Natural killer cell (primary cell): ENCODE measurements around the gene CRTAC1. TPM values are rescaled to one million over a fixed set of nuclear protein-coding genes. Genes with fewer than 3 reads are reported as not detected.
A peak's percentile ranks its signal among the peaks of the same experiment; 100 is the strongest.

Experiments used
- ATAC-seq, 3 donors: fragments of 150-1000 bp in 2 of 3; fragments of 200-7000 bp in 1 of 3; cut with Tn5 transposase; 1 replicate in 1 of 3; 2 replicates in 2 of 3; pipeline ENCODE4 v1.10.0; 2021; ENCODE audit warnings: mild to moderate bottlenecking in 2 of 3, moderate library complexity in 2 of 3
- DNase-seq, 2 donors: peaks; one replicate each; pipeline versions ENCODE4 v3.0.0 to v3.0.0-alpha.2; 2013 to 2021; ENCODE audit warnings: mixed read lengths in 1 of 2
- H3K27ac ChIP-seq: one replicate; pipeline ENCODE4 v1.5.1; 2013; ENCODE audit warnings: mild to moderate bottlenecking, low read length
- H3K27me3 ChIP-seq: one replicate; pipeline ENCODE4 v1.6.1; 2013; ENCODE audit warnings: low read length; ENCODE audit not compliant: control insufficient read depth, insufficient read depth
- H3K36me3 ChIP-seq: one replicate; pipeline ENCODE4 v1.6.1; 2013; ENCODE audit warnings: low read length; ENCODE audit not compliant: control insufficient read depth, insufficient read depth
- H3K4me1 ChIP-seq: one replicate; pipeline ENCODE4 v1.6.1; 2013; ENCODE audit warnings: low read length; ENCODE audit not compliant: control insufficient read depth, insufficient read depth
- H3K4me3 ChIP-seq: one replicate; pipeline ENCODE4 v1.5.1; 2013; ENCODE audit warnings: low read length
- H3K9me3 ChIP-seq: one replicate; pipeline ENCODE4 v1.6.1; 2013; ENCODE audit warnings: low read length; ENCODE audit not compliant: control insufficient read depth, insufficient read depth
- H3K27ac Mint-ChIP-seq, 2 donors: one replicate each; pipeline ENCODE4 v1.8.0; 2022; ENCODE audit warnings: mild to moderate bottlenecking in 2 of 2, mixed read lengths in 2 of 2, moderate library complexity in 1 of 2
- H3K27me3 Mint-ChIP-seq, 2 donors: one replicate each; pipeline ENCODE4 v1.8.0; 2022; ENCODE audit warnings: low read depth in 2 of 2, mixed read lengths in 2 of 2
- H3K36me3 Mint-ChIP-seq: one replicate; pipeline ENCODE4 v1.8.0; 2022; ENCODE audit warnings: mixed read lengths
- H3K4me1 Mint-ChIP-seq, 2 donors: one replicate each; pipeline ENCODE4 v1.8.0; 2022; ENCODE audit warnings: mixed read lengths in 2 of 2
- H3K4me3 Mint-ChIP-seq: one replicate; pipeline ENCODE4 v1.8.0; 2022; ENCODE audit warnings: mild to moderate bottlenecking, moderate library complexity, mixed read lengths
- H3K9me3 Mint-ChIP-seq, 2 donors: one replicate each; pipeline ENCODE4 v1.8.0; 2022; ENCODE audit warnings: mixed read lengths in 2 of 2
- CTCF ChIP-seq: fragments of 200-600 bp; IDR thresholded peaks from one replicate; pipeline ENCODE4 v1.8.0; 2022; ENCODE audit warnings: antibody characterized with exemption
- whole genome bisulfite sequencing: methylation state at CpG from one replicate; pipeline ENCODE4 v1.1.7; 2013; ENCODE audit warnings: missing lambda C conversion rate; ENCODE audit not compliant: insufficient coverage; 5-methylcytosine and 5-hydroxymethylcytosine counted together
- intact Hi-C: fragments of 100-400 bp; cut with micrococcal nuclease; formaldehyde crosslinking; loops from one replicate; pipeline ENCODE4 v1.14.2; 2022
- total RNA-seq, 4 donors: library from RNA; stranded (reverse); fragments of 120-200 nt in 1 of 4; gene quantifications; one replicate each; pipeline versions ENCODE4 v1.2.3 to v1.2.4, GENCODE V29; 2013 to 2022

The CRTAC1 gene
- total RNA-seq, 3 donors from 2014 or later (not counting 1 experiment from before 2014, with no cell fraction given) = not detected

- Histone ChIP-seq H3K27me3 (no peaks in the 10 kb centered on the region), H3K4me1 (peaks cover 24% of the 10 kb centered on the region), H3K4me3 (no peak overlapping the region), H3K27ac (no peak overlapping the region), H3K36me3 (no peaks in the 10 kb centered on the region), H3K9me3 (no peaks in the 10 kb centered on the region)
- H3K36me3 Mint-ChIP-seq = no peaks in the 10 kb centered on the region
- no peaks in the 10 kb centered on the region for H3K9me3 Mint-ChIP-seq
- TF ChIP-seq CTCF = no peak
- no peak overlapping the region for H3K4me3 Mint-ChIP-seq
- WGBS = 85% methylated on average over 8 of the region's 8 CpGs
- H3K27me3 Mint-ChIP-seq = peaks cover 0 to 3% of the 10 kb centered on the region in 2 donors
- ATAC-seq (no peak), DNase-seq (no peak)
- intact Hi-C loops = no loop called here
- H3K4me1 Mint-ChIP-seq = peaks cover 46 to 47% of the 10 kb centered on the region in 2 donors
- no peak overlapping the region for H3K27ac Mint-ChIP-seq
These were observed 159.4 kb downstream of the CRTAC1 start for GRCh38 chr10:97870990-97871389.

- Mint-ChIP-seq H3K27me3 (no peaks in the 10 kb centered on the region), H3K4me1 (peaks cover 46 to 52% of the 10 kb centered on the region in 2 donors), H3K9me3 (no peaks in the 10 kb centered on the region), H3K27ac (peak overlapping the region; percentile 62 to 81), H3K4me3 (peak overlapping the region; percentile 77), H3K36me3 (no peaks in the 10 kb centered on the region)
- intact Hi-C loops = loop anchor here (1.0 kb wide), 1 partner anchor 77 kb away; no protein-coding TSS in a partner anchor
- Histone ChIP-seq H3K4me1 (peaks cover 24% of the 10 kb centered on the region), H3K36me3 (no peaks in the 10 kb centered on the region), H3K4me3 (no peak overlapping the region), H3K27me3 (no peaks in the 10 kb centered on the region), H3K9me3 (no peaks in the 10 kb centered on the region), H3K27ac (peak overlapping the region; percentile 64)
- TF ChIP-seq CTCF = peak; percentile 69
- WGBS = 20% methylated on average over 19 of the region's 19 CpGs
- ATAC-seq = peak; percentile 91 to 95 (median 94)
- DNase-seq = peak; percentile 79 to 91
These were observed 161.1 kb downstream of the CRTAC1 start for GRCh38 chr10:97869091-97870042.

- Mint-ChIP-seq H3K27me3 (no peaks in the 10 kb centered on the region), H3K4me3 (peak overlapping the region; percentile 77), H3K36me3 (no peaks in the 10 kb centered on the region), H3K4me1 (peaks cover 46 to 52% of the 10 kb centered on the region in 2 donors), H3K9me3 (no peaks in the 10 kb centered on the region), H3K27ac (peak overlapping the region in 1 of 2 donors; percentile 13)
- no peaks in the 10 kb centered on the region for H3K27me3 ChIP-seq
- TF ChIP-seq CTCF = no peak
- no peak overlapping the region for H3K4me3 ChIP-seq
- no peaks in the 10 kb centered on the region for H3K9me3 ChIP-seq
- 76% methylated on average over 4 of the region's 4 CpGs for WGBS
- ATAC-seq (no peak), DNase-seq (no peak)
- no peaks in the 10 kb centered on the region for H3K36me3 ChIP-seq
- peaks cover 24% of the 10 kb centered on the region for H3K4me1 ChIP-seq
- no peak overlapping the region for H3K27ac ChIP-seq
- intact Hi-C loops = no loop called here
These were observed 162.2 kb downstream of the CRTAC1 start for GRCh38 chr10:97868134-97868685.
